ENCODE data around the gene PHKB.

PHKB gene

DNA sequence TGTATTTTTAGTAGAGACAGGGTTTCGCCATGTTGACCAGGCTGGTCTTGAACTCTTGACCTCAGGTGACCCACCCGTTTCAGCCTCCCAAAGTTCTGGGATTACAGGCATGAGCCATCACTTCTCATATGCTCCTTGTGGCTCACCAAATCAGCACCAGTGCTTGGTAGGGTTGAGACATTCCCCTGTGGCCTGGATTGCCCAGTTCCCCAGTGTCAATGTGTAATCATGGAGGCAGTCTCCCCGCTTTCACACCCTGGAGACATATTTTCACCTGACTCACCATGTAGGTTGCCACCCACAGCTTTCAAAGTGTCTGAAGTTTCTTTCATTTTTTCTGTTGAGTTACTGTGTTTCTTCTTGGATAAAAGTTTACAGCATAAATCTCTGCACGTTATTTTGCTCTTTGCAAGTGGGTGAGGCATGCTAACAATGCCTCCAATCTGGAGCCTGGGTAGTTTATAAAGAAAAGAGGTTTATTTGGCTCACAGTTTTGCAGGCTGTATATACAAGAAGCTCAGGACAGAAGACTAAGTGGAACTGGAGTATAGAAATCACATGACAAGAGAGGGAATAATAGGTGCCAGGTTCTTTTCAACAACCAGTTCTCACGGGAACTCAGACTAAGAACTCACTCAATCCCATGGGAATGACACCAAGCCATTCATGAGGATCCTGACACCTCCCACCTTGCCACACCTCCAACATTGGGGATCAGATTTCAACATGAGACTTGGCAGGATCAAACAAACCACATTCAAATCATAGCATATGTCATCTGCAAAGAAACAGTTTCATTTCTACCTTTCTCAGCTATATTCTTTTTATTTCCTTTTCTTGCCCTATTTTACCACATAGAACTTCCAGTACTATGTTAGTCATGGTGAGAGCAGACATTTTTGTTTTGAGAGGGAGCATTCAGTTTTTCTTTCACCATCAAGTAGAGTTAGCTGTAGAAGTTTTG lies 113.2 kb downstream of the PHKB start:
- DNase-seq: no peak

DNA sequence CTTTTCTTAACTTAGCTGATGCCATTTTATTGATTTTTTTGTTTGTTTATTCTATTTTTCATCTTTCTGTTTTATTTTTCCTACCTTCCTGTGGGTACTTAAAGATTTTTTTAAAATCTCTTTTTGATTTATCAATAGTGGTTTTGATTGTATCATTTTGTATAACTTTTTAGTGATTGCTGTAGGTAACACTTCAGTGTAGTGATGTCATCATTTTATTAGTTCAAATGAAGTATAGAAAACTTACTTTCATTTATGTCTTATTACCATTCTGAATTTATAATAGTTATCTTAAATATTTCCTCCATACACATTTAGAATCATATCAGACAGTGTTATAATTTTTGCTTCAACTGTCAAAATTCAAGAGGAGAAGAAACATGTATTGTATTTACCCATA lies 115.9 kb downstream of the PHKB start:
- DNase-seq: no peak

DNA sequence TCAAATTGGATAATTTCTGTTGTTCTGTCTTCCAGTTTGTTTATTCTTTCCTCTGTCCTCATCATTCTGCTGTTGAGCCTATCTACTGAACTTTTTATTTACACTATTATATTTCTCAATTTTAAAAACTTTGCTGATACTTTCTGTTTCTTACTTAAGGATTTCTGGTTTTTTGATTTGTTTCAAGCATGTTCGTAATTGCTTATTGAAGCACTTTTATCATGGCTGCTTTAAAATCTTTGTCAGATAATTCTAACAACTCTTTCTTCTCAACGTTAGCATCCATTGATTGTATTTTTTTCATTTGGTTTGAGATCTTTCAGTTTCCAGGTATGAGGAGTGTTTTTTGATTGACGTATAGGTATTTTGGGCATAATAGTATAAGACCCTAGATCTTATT lies 116.9 kb downstream of the PHKB start:
- no peak for DNase-seq

DNA sequence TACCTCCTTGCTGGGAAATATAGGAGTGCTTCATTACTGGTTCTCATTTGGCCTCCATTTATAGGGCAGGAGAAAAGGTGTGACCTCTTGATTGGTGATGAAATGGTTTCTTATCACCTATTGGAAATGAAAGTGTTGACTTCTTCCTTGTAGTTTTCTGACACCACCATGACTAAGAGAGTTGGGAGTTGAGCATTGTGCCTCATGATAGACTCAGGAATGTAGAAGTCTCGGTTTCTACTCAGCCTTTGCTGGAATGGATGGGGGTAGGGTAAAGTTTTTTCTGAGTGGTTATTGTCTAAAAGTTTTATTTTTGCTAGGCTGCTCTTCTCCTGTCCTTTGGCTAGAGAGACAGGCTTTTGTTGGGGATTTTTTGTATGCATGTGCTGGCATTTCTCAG lies 117.4 kb downstream of the PHKB start:
- no peak for DNase-seq

DNA sequence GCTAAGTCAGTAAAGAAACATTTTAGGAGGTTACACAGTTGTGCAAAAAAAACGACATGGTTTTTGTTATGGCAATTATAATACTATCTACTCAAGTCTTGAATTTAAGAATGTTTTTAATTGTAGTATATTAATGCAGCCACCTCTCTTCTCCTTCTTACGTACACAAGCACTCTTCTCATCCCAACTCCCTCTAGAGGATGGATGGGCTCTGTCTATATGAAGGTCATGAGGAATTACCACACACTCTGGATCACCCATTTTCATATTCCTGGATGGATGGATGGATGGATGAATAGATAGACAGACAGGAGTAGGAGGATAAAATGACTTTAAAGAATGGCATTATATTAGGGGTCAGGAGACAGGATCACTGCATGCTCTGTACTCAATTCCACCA lies 120.0 kb downstream of the PHKB start:
- no peak for DNase-seq

DNA sequence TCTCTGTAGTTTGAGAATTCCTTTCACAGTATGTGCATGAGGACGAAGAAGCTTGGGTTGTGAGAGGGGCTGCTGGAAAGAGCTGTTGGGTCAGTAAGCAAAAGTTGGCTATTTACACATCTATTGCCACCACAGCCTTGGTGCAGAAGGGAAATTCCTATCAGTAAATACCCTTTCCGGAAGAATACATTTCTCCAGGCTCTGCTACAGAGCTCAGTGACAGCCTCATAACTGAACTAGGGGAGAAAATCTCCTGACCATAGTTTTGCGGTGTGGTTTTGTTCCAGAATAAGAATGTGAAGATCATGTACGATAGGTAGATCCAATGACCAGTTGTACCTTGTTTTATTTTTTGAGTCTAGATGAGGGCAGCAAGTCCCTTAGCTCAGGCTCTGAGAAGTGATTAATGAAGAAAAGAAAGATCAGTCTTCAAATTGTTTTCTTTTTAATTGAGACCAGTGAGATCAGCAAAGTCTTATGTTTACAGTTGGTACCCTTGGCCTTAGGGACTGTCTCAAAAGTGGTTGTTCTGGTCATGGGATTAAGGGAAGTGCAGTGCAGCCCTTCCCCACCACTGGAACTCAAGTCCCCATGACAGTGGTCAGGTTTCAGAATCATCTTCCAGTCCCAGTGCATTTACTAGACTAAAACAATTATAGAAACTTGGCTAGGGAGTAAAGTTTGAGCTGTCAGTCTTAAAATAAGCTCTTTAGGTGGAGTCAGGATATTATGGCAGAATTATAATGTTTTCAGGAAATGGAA lies 123.5 kb downstream of the PHKB start:
- no peak for DNase-seq

DNA sequence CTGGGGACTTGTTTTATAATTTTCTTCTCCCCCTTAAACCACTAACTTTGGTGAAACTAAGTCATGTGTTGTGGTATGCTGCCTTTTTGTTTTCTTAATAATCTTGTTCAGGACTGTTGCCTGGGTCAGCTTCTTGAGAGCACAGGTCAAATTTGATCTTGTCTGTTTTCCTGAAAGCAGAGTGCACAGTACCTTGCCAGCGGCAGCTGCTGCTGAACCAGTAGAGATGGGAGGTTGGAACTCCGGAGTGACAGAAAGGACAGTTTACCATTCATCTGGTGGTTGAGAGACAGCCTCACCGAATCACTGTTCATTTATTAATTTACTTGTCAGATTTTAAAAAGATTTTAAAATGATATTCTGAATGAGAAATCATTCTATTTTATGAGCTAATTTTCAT lies 125.0 kb downstream of the PHKB start:
- DNase-seq: no peak

DNA sequence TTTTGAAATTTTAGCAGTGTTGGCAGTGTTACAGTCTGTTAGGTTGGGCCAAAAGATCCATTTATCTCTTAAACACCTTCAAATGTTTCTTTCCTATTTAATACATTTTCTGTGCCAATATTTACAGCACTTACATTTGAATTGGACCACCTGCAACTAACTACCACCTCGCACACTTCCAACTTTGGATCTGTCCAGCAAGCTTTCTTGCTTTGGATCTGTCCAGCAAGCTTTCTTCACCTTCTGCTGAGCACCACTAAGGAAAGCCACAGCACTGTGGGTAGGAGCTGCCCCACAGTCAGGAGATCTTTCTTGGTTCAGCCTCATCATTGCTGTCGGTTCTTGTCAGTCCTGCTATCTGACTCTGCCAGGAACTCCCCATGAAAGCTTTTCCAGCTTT lies 129.3 kb downstream of the PHKB start:
- DNase-seq: no peak

DNA sequence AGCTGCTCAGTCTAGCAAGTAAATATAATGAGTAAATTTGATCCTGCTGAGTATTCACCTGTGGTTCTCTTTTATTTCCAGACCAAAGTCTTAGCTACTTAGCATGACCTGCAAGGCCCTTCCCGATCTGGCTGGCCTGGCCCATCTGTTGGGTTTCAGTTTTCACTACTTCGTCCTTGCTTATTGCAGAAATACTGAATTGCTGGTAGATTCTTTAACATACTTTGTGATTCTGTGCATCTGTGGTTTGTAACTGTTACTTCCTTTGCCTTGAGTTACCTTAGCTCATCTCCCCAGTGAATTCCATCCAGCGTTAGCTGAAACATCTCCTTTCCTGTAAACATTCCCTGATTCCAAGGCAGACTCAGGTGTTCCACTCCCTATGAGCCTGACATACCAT lies 131.1 kb downstream of the PHKB start:
- no peak for DNase-seq

DNA sequence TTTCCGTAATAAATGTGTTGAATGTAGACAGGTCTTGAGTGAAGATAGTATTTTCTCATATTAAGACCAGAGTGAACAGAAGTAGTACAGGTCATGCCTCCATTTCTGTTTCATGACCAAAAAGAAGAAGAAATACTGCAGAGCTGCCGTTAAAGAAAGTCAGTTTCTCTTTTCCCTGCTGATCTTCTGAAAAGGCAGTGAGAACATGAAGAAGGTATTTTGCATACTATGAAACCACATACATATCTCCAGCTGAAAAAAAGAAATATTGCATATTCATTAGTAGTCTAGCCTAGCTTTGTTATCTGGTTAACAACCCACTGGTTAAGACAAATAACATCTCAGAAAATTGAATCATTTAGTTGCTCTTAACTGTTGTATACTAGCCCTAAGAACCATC lies 138.4 kb downstream of the PHKB start:
- DNase-seq: no peak

DNA sequence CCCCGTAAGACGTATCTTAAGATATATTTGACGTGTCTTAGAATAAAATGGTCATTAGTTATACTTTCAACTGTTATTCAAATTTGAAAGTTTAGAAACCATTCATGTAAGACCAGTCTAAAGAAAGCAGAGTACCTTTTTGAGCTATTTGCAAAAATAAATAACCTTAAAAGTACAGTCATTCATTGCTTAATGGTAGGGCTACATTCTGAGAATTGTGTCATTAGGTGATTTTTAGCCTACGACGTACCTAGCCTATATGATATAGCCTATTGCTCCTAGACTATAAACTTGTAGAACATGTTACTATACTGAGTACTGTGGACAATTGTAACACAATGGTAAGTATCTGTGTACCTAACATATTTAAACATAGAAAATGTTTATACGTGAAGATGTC lies 139.2 kb downstream of the PHKB start:
- no peak for DNase-seq

DNA sequence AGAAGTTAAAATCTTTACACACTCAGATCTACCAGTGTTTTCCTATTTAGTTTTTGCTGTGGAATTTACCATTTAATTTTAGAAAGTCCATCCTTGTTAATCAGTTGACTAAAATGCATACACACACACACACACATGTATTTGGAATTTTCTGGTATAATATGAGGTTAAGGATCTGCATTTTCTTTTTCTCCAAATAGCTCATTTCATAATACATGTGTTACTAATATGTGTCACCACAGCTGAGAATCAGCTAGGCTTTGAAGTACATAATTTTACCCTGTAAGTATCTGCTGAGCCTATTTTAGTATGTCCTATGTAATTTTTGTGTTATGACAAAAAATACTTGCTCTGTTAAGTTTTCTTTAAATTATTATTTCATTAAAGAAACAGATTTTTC lies 143.2 kb downstream of the PHKB start:
- no peak for DNase-seq

DNA sequence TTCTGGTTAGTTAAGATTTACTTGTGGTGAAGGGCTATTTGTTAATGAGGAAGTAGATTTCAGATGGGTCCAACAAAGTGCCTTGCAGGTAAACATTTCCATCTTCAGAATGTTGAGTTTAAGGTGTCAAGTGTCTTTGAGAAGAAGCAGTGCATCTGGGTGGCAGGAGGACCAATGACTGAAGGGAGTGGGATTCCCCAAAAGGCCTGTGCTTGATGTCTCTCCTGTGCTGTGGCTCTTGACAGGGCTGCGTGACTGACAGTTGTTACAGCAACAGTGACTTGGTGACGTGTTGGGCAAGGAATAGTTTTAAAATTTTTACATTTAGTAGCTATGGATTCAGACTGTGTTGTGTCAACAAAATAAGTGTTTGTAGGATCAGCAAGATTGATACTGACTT lies 149.9 kb downstream of the PHKB start:
- DNase-seq: no peak

DNA sequence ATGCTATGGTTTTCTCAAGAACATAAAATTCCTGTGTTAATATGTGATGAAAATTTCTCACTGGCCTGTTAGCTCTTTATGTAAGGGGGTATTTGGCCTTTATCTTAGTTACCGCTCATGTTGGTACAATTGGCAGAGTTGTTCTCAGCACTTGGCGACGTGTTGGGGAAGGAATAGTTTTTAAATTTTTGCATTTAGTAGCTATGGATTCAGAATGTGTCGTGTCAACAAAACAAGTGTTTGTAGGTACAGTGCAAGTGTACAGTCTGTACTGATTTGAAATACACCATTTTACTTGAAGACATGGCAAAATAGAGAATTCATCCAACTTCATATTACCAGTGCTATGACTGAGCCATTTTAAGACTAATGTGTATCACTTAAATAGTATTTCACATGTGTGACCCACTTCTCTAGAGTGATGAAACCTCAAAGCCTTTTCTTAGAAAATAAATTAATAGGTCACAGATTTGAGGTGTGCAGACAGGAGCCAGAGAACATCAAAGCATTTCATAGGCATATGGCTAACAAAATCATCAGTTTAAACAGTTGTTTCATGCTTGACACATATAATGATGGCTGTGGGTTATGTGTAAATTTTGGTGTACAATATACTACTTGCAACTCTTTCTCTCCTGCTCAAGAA lies 150.8 kb downstream of the PHKB start:
- DNase-seq: no peak

DNA sequence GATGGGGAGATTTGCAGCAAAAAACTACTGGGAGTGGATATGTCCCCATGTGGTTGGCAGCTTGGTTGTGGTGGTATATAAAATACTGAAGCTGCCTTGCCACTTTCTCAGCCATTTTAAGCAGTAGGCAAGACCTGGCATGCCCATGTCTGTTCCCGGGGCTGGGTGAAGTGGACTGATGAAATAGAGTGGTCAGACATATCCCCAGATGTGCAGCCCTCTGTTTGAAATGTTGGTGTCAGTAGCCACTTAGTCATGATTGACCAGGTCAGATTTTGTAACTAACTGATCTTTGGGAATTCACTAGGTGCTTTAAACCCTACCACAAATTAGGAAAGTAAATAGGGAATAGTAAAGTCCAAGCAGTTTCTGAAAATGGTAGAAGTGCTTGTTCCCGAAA lies 151.6 kb downstream of the PHKB start:
- no peak for DNase-seq

DNA sequence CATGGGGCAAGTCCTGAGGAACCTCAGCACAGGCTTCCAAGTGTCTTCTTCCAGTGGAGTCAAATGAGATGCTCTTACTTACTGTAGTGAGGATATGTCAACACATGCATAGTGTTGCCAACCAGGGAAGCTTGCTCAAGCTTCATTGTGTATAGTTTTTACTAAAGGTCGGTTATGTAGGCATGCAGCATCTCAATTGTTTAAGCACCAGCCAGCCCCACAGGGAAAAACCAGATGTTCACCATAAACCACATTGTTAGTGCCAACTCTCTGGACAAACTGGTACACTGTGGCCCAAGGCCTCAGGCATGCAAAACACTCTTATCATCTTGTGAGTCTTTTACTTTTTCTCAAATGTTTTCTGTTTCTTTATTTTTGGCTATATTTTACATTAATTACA lies 152.1 kb downstream of the PHKB start:
- no peak for DNase-seq

DNA sequence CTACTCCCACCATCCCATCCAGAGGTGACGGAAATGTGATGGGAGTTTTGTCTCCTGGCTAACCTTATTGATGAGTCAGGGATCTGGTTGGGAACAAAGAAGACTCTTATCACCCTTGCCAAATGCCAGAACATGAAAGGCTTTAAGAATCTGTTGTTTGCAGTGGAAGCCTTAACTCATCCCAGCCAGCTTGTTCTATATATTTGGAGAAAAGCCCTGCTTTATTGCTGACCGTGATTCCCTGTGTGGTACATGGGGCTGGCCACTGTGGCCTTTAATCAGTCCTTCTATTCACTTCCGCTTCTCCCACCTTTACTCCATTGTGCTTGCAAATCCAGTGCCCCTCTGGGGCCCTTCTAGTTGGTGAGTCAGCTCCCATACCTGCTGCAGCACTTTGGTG lies 156.6 kb downstream of the PHKB start:
- DNase-seq: no peak

DNA sequence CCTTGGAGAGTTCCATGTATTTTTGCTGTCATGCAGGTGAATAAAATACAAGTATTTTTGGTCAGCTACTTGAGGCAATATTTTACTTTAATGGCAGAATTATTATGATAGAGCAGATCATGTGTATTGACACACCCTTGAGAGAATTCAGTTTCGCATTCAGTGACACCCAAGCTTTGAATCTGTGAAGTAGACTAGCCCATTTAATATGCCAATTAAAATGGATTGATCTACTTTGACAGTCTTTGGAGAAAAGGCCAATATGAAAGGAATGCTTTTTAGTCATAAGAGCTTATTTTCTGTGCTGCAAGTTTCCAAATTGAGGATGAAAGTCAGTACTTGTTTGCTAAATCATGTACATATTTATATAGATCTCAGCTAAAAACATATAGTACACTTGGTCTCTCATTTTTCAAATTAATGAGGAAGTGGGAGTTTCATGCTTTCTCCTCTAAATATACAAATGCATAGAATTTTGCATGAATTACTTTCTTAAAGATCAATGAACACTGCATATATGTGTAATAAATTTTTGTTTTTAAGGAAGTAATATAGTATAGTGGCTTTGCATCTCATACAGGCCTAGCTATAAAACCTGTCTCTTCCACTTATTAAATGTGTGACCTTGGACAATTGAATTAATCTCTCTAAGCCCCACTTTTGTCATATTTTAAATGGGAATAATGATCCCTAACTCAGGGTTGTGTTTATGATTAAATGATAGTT lies 161.5 kb downstream of the PHKB start:
- DNase-seq: no peak

DNA sequence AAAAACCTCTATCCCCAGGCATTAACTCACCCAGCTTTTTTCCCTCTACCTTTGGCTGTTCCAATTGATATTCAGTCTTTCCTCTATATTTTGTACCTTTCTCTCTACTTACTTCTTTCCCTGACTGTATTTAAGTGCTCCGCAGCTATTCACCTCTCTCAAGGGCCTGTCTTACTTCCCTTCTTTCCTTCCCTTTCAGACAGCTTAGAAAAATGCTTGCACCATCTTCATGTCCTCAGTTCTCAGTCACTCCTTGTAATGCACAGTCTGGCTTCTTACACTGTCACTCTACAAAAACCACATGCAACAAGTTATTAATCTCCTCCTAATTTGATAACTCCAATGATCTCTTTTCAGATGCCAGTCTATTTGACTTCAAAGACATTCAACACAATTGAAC lies 163.4 kb downstream of the PHKB start:
- no peak for DNase-seq

DNA sequence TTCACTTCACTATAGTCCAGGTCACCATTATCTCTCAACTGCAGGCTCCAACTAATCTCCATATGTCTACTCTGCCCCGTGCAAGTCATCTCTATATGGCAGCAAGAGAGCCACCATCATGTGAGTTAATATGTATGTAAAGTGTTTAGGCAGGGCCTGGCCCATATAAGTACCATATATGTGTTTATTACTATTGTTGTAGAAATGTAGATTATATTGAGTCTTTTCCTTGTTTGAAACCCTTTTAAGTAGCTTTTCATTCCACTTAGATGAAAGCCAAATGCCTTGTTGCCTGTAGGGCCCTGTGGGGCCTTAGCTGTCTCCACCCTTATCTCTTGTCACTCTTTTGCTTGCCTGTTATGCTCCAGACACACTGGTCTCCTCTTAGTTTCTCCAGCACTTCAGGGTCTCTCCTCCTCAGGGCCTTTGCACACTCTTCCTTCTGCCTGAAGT lies 164.0 kb downstream of the PHKB start:
- no peak for DNase-seq

DNA sequence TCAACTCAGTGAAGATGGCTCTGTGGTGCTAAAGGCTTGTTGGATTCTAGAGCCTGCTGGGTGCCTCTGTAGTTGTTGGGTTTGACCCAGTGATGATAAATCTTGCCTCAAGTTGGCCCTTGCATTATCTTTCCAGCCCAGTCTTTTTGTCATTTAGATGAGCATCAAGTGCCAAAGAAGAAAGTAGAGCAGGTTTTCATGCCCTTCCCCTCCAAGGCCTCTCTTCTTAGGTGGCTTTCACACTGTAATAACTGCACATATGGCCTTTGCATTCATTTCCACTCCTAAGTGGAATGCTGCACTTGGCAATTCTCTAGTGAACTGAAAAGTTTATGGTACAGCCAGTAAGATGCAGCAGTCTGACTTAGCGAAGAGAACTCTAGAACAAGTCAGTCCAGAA lies 165.1 kb downstream of the PHKB start:
- DNase-seq: no peak

DNA sequence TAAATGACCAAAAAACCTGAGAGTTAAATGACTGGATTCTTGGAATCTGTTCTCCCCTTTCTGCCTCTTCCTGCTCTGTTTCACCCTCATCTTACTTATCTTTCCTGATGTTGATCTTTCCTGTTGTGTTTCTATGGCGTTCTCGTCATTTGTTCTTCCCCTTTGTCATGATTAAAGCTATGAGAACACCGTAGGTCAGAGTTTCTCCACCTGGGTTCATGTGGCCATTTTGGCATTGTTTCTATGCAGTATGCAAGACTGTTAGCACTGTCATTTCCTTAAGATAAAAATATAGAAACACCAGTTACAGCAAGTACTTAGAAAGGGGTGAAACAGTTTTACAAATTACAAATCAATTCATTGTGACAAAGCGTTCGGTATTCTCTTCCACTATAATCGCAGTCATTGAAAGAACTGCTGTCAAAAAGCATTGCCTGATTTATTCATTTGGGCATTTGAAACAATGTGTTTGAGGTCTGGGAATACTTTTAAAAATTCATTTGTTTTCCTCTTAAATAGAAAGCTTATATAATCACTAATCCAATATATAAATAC lies 166.0 kb downstream of the PHKB start:
- DNase-seq: no peak

DNA sequence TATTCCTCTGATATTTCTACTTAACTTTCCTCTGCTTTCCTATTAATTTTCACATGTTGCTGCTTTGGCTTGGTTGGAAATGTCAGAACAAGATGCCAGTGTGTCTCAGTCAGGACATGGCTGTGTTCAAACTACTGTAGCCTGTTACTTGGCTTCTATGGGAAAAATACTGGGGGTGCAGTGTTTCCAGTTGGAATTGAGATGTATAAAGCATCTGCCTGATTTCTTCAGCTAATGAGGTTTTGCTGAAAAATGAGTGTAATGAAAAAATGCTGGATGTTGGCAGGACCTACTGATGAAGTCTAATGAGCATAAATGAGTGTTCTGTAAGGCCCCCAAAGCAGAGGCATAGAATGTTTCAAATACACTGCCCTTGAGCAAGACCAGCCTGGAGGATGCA lies 166.6 kb downstream of the PHKB start:
- DNase-seq: no peak
